GM18511 (cell line): ENCODE data around the gene HADHA.
"Not testable (repeated sequence)": the region's sequence is repeated elsewhere in the genome, so short reads cannot be mapped to it uniquely, and the experiment has no call there.

ENCODE experiments used
- ATAC-seq: cut with Tn5 transposase; IDR thresholded peaks from one replicate; pipeline ENCODE4 v1.9.1; 2021; ENCODE audit warnings: mild to moderate bottlenecking, moderate library complexity; ENCODE audit not compliant: unreplicated experiment

The HADHA gene

DNA sequence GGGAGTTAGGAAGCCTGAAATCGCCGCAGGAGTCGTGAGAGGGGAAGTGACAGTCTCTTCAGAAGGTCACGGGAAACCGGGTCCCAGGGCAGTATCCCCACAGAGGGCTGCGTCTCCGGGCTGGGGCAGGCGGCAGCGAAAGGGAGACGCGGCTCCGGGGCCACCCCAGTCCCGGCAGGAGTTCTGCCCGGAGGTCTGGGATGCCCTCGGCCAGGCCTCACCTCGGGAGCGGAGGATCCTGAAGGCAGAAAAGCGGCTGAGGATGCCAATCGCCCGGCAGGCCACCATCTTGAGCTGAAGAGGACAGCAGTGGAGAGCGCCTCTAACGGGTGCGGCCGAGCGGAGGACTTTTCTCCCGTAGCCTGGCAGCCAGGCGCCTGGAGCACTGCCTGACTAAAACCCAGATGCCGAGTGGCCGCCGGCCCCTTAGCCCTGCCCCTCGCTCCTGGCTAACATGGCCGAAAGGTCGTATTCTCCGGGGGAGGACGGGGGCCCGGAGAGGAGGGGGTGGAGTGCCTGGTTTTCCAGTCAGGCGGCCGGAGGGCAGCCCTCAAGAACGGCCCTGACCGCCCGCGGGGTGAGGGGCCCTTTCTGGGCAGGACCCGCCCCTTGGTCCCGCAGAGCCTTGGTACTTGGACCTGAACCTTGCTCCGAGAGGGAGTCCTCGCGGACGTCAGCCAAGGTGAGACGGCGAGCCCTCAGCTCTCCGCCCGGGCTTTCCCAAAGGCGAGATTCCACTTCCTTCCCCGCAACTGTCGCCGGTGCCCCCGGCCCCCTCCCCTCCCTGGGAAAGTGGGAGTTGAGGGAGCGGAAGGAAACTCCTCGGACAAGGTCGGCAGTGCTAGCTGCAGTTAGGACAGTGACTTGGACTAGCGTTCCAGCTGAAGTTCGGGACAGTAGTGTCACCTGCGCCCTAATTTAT is at the start of gene HADHA, which contains the start of gene HADHB:
Gene HADHA (minus strand): TSS at position 324 of the 922 bp plus-strand sequence. CDS start 36 bp downstream, at position 288.
Gene HADHB (plus strand): TSS at position 631 of the 922 bp plus-strand sequence. CDS start 9,316 bp downstream, outside the sequence.
- peak; percentile 79 for ATAC-seq

DNA sequence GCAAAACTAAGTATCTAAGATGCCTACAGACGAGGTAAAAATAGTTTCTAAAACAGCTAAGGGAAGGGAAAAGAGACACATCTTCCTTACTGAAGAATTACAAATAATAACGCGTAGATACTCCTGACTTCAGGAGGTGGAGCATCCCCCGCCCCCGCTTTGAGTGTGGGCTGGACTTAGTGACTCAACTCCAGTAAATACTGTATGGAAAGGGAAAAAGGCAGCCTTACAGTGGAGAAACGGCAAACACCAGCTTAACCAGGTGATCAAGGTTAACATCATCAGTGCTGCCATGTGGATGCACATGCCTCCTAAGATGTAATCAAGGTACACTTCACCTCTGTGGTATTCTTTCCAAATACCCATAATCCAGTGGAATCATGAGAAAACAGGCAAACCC is 48.2 kb upstream of the HADHA start:
- ATAC-seq = no peak

DNA sequence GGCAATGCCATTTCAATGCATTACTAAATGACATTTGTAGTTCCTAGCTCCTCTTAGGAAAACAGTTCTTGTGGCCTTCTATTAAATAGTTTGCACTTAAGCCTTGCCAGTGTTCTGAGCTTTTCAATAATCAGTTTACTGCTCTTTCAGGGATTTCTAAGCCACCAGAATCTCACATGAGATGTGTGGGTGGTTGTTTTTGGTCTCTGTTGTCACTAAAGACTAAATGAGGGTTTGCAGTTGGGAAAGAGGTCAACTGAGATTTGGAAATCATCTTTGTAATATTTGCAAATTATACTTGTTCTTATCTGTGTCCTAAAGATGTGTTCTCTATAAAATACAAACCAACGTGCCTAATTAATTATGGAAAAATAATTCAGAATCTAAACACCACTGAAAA is 45.6 kb upstream of the HADHA start:
- no peak for ATAC-seq

DNA sequence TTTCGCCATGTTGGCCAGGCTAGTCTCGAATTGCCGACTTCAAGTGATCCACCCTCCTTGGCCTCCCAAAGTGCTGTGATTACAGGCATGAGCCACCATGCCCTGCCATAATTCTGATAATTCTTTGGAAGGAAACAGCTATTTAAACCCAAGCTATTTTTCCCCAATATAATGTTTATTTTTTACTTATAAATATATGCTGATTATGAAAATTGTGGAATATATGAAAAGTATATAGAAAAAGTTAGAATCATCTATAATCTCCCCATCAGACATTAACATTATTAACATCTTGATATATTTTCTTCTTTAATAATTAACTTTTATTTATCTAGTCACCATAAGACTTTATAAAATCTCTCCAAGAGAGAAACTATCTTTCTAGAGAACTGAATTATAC is 41.5 kb upstream of the HADHA start:
- no peak for ATAC-seq

DNA sequence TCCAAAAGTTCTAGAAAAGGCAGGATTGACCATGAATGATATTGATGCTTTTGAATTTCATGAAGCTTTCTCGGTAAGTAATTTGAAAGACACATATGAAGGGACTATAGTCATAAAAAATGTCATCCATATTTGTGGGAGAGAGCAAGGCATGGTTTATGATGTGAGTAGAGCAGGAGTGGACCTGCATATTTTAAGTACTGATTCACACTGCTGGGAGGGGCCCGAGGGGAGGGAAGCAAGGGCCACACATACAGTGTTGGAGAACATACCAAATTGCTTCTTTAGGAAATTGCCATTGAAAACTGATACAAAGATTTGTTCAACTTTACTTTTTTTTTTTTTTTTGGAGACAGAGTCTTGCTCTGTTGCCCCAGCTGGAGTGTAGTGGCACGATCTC is 39.7 kb upstream of the HADHA start:
- ATAC-seq = no peak

DNA sequence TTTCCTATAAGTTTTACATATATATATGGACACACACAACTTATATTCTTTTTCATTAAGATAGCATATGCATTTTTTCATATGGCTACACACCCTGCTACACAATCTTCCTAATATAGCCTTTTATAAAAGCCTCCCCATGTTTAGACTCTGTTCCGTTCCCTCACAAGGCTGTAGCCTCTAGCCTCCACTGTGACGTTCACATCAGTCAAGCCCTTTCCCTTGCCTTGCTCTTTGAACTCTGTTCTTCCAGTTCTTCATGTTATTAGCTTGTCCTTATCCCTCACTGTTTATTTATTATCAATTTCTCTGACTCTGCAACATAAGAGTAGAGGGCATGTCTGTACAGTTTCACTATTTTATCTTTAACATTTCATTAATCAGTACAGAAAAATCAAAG is 39.2 kb upstream of the HADHA start:
- ATAC-seq = no peak

DNA sequence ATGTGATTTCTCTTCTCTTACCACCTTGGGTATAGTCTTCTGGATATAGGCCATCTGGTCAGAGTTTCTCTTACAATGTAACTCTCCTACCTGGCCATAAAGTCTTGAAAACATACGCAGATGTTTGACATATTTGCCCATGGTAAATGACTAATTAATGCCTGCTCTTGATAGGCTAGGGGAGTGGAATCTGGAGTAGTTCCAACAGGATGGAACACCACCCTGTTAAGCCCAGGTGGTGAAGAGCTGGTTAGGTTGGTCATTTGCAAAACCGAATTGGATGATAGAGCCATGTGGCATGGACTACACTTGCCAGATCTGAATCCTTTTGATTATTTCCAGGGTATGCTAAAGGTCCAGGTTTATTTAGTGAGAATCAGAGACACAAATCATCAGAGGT is 36.8 kb upstream of the HADHA start:
- no peak for ATAC-seq

DNA sequence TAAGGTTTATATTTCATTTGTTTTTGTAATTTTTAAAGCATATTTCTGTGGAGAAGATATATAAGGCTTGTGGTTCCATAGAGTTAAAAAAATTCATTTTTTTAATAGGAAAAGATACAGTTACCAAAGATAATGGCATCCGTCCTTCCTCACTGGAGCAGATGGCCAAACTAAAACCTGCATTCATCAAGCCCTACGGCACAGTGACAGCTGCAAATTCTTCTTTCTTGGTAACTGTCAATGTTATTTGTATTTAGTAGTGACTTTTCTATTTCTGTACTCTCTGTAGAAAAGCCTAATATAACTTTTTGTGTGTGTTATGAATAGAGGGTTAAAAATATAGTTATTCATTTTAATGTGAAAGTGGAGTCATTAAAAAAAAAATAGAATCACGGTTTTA is 35.5 kb upstream of the HADHA start:
- no peak for ATAC-seq

DNA sequence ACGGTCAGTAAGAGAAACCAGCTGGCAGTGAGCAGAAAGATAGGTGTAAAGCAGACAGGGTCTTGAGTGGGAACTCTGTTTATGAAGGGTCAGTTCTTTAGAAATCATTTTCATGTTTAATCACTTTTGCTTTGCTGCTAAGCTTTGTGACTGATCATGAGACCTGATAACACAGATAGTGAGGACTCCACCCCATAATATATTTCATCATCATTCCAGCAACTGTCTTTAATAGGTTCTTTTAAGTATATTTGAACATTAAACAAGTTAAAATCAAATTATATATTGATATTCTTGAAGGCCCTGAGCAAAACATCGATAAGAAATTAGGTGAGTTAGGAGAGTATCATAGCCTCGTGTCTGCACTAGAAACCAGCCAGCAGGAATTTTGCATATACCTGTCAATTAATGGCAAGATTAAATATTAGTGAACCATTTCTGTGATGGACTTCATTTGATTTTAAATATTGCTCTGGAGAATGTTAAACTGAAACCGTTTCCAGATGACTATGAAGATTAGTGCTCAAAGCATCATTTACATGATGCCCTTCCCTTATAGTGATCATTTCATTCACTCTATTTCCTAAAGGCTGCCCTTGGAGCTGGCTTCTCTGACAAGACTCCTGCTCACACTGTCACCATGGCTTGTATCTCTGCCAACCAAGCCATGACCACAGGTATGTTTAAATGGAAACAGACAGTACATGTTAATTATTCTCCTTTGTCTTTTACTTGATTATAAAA is 32.2 kb upstream of the HADHA start:
- no peak for ATAC-seq

DNA sequence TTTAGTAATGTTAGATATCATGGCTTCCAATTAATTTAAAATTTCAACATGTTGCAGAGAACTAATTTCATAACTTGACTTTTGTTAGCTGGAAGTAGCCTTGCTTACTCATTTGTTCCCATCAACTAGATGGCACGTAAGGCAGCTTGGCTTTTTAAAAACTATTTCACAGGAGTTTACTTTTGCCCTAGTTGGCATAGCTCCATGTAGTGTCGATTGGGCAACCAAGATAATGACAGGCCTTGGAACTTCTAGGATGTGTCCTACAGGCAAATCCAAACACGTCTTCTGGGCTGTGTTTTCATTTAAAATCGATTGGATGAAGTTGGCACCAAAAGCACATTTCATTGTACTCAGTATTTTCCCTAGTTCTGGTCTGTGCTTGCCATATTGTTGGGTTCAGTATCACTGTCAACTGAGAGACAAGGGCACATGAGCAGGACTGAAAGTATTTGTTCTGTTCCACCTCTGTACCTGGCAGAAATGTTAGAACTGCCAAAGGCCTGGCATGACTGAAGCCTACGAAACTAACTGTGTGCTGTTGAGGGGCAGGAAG is 29.7 kb upstream of the HADHA start:
- no peak for ATAC-seq

DNA sequence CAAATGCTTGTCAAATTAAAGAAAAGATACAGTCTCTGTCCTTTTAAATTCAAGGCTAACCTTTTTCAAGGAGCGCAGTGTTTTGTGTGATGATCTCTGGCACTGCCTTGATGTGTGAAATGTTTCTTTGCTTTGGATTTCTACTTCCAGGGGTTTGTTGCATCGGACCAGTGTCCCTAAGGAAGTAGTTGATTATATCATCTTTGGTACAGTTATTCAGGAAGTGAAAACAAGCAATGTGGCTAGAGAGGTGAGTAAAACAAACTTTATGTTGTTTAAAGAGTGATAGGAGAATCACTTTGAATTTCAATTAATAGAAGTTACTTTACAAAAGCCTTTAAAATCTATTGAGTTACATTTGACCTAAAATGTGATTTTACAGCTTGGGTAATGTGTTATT is 29.1 kb upstream of the HADHA start:
- no peak for ATAC-seq

DNA sequence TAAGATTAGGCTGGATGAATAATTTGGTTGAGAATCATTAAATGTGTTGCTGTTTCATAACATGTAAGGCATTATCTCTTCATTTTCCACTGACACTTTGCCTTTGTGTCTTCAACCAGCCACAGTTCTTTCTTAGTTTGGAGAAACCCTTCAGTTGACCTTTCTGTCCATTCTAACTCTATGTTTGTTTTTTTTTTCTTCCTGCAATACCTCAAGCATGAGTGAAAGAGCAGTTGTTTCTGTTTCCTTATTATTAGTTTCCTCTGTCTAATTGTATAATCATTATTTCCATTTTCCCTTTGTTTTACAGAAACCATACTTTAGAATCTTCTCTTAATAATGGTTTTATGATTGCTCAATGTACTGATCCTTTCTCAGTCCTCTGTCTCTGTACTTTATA is 25.9 kb upstream of the HADHA start:
- no peak for ATAC-seq

DNA sequence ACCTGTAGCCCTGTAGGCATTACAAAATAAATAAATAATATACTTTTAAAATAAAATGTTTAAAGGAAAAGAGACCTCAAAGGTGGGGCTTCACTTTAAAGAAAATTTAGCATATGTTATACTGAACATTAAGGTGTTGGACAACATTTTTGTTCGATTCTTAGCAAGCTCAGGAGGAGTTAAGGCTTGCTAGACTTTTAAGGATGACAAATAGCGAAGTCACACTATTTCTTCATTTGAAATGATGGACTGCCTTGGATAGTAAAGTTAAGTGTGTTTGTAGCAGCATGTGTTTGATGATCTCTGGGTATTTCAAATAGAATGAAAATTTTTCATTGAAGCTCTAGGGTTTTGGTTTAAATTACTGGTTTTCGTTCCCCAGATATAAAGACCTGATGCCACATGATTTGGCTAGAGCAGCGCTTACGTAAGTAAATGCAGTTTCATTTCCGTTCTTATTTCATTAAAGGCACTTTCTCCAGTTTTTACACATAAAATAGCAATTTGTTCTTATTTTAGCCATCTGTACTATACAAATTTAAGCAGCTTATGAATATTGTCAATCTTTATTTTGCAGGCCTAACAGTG is 25.2 kb upstream of the HADHA start:
- no peak for ATAC-seq

DNA sequence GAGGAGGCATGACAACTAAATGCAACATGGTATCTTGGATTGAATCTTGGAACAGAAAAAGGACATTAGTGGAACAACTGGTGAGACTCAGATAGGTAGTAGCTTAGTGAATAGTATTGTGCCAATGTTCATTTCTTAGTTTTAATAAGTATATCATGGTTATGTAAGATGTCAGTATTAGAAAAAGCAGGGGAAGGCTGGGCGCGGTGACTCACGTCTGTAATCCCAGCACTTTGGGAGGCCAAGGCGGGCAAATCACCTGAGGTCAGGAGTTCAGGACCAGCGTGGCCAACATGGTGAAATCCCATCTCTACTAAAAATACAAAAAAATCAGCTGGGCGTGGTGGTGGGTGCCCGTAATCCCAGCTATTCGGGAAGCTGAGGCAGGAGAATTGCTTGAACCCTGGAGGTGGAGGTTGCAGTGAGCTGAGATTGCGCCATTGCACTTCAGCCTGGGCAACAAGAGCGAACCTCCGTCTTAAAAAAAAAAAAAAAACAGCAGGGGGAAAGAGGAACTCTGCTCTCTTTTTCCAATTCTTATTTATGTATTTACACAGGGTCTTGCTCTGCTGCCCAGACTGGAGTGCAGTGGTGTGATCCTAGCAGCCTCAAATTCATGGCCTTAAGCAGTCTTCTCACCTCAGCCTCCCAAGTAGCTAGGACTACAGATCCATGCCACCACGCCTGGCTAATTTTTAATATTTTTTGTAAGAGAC is 24.4 kb upstream of the HADHA start:
- ATAC-seq = not testable (repeated sequence)

DNA sequence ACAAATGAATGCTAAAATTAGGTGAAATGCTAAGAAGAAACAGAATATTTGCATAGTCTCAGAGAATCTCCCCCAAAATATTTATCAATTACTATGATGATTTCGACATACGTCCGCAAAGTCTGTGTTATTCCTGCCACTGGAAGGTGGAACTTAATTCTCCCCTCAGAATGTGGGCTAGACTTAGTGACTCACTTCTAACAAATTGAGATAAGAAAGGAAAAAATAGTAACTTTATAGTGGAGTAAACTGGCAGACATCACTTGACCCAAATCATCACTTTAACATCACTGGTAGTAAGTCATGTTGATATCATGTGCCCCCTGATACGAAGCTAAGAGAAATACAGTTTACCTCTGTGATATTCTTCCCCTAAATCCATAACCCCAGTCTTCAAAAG is 23.8 kb upstream of the HADHA start:
- no peak for ATAC-seq

DNA sequence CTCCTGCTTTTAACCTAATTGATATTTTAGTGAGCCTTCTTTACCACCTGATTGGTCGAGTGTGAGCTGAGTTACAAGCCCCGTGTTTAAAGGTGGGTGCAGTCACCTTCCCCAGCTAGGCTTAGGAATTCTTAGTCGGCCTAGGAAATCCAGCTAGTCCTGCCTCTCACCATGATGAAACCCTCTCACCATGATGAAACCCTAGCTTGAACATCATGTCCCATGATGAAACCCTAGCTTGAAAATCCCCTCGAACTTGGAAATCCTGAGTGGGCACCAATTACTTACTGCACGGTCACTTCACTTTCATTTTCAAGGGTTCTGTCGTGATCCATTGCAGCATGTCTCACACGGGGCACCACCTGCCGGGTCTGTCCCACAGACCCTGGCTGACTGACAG is 14.4 kb upstream of the HADHA start:
- ATAC-seq = not testable (repeated sequence)

DNA sequence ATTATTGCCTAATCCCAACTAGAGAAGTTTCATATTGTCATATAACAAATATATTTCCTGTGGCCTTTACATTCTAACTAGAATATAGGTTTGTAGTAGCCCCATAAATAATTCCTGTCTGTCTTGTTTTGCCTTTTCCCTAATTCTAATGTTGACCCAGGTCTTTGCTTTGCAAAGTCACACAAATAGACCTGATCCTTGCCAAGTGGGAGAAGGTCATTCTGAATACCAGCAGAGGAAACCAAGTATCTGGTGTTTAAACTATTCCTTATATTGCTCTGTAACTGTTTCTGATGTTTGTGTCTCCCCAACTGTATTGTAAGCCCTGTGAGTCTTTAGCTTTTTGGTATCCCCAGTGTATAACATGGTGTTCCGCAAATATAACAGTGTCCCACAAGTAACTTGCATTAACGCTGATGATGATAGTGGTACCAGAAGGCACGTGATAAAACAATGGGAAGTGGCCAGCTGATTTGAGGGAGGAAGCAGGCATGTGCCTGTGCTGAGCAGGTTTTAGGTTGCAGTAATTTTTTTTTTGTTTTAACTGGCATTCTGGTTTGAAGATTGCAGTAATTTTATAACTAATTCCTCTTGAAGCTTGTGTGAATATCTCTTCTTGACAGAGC is 11.4 kb upstream of the HADHA start:
- ATAC-seq = no peak

DNA sequence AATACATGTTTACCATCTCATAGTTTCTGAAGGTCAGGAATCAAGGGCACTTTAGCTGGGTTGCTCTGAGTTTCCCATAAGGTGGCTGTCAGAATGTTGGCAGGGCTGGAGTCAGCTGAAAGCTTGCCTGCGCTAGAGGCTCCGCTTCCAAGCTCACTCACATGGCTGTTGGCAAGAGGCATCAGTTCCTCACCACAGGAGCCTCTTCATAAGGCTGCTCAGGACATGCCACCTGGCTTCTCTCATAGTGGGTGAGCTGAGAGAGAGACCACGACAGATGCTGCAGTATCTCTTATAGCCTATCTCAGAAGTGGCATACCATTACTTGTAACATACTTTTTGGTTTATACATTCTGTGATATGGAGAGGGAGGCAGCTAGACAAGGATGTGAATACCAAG is 7.5 kb upstream of the HADHA start:
- no peak for ATAC-seq

DNA sequence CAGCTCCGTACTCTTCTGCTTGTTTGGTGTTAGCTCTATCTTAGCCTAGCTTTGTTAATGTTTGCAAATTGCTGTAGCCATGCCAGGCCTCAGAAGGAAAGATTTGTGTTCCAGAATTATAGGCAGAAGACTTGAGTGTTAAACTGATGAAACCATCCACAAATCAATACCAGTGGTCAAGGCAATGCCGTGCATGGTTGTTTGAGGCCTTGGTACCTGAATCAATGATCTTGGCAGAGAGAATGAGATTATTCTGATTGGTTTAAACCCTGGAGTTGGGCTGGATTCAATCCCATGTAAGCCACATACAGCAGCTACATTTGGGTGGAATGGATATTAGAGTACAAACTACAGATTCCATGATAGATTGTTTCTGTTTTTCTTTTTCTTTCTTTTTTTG is 5.2 kb upstream of the HADHA start:
- no peak for ATAC-seq

DNA sequence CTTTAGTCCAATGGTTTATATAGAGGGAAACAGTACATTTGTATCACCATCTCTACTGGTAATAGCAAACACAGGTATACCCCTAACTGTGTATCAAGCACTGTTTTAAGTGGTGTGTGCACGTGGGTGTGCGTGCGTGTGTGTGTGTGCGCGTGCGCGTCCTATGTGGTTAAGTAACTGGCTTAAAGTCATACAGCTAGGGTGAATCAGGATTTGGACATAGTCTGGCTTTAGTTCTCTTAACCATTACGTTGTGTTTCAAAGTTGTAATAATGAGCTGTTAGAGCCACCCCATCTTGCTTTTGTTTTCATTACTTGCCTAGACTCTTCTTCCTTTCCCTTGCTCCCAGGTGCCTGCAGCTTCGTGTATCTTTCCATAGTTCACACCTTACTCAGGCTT is 2.4 kb upstream of the HADHA start:
- ATAC-seq = no peak
